ENCODE results near the gene LAMB1. TPM values are rescaled to one million over a fixed set of nuclear protein-coding genes. Genes with fewer than 3 reads are reported as not detected.

LAMB1 gene
- total and polyA plus RNA-seq, 2 of the 13 experiments (the other 11 are each of a cell fraction or from before 2014, with no cell fraction given), result 109 to 124 TPM

DNA sequence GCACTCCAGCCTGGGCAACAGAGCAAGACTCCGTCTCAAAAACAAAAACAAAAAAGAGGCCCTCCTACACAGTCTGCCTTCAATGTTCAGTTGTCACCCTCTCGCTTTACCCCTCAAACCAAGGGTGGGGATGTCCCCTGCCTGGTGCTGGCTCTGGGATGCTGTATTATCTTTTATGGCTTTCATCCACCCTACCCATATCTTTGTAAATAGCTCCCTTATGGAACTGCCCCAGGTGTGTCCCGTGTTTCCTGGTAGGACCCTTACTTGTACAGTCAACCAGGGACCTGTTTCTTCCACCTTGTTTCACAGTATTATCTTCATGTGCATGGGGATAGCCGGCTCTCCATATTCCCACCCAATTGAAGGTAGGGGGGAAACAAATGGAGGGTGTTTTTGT lies 15.7 kb upstream of the LAMB1 start:
- H3K27me3 ChIP-seq (ENCODE audit: control insufficient read depth in 1 of 2, insufficient read depth in 2 of 2, low read length in 2 of 2), result peaks cover 0 to 7% of the 10 kb centered on the region in 2 experiments; a peak in 3 of 5 replicates
- H3K9me3 ChIP-seq (ENCODE audit: low read length), result no peaks in the 10 kb centered on the region
- DNase-seq (ENCODE audit: low spot score), result no peak
- TF ChIP-seq NFYB (CRISPR knock-in tag; IDR thresholded peaks at IDR 0.05) (no peak), SNAPC4 (CRISPR knock-in tag; IDR thresholded peaks at IDR 0.05) (no peak), NCOA1 (CRISPR knock-in tag; IDR thresholded peaks at IDR 0.05) (no peak), RFXANK (CRISPR knock-in tag; IDR thresholded peaks at IDR 0.05) (no peak), PBX2 (CRISPR knock-in tag; IDR thresholded peaks at IDR 0.05) (no peak)
- TF ChIP-seq, protein P1, sequence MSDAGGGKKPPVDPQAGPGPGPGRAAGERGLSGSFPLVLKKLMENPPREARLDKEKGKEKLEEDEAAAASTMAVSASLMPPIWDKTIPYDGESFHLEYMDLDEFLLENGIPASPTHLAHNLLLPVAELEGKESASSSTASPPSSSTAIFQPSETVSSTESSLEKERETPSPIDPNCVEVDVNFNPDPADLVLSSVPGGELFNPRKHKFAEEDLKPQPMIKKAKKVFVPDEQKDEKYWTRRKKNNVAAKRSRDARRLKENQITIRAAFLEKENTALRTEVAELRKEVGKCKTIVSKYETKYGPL (CRISPR knock-in tag; IDR thresholded peaks at IDR 0.05), result no peak
- TF ChIP-seq, protein P2, sequence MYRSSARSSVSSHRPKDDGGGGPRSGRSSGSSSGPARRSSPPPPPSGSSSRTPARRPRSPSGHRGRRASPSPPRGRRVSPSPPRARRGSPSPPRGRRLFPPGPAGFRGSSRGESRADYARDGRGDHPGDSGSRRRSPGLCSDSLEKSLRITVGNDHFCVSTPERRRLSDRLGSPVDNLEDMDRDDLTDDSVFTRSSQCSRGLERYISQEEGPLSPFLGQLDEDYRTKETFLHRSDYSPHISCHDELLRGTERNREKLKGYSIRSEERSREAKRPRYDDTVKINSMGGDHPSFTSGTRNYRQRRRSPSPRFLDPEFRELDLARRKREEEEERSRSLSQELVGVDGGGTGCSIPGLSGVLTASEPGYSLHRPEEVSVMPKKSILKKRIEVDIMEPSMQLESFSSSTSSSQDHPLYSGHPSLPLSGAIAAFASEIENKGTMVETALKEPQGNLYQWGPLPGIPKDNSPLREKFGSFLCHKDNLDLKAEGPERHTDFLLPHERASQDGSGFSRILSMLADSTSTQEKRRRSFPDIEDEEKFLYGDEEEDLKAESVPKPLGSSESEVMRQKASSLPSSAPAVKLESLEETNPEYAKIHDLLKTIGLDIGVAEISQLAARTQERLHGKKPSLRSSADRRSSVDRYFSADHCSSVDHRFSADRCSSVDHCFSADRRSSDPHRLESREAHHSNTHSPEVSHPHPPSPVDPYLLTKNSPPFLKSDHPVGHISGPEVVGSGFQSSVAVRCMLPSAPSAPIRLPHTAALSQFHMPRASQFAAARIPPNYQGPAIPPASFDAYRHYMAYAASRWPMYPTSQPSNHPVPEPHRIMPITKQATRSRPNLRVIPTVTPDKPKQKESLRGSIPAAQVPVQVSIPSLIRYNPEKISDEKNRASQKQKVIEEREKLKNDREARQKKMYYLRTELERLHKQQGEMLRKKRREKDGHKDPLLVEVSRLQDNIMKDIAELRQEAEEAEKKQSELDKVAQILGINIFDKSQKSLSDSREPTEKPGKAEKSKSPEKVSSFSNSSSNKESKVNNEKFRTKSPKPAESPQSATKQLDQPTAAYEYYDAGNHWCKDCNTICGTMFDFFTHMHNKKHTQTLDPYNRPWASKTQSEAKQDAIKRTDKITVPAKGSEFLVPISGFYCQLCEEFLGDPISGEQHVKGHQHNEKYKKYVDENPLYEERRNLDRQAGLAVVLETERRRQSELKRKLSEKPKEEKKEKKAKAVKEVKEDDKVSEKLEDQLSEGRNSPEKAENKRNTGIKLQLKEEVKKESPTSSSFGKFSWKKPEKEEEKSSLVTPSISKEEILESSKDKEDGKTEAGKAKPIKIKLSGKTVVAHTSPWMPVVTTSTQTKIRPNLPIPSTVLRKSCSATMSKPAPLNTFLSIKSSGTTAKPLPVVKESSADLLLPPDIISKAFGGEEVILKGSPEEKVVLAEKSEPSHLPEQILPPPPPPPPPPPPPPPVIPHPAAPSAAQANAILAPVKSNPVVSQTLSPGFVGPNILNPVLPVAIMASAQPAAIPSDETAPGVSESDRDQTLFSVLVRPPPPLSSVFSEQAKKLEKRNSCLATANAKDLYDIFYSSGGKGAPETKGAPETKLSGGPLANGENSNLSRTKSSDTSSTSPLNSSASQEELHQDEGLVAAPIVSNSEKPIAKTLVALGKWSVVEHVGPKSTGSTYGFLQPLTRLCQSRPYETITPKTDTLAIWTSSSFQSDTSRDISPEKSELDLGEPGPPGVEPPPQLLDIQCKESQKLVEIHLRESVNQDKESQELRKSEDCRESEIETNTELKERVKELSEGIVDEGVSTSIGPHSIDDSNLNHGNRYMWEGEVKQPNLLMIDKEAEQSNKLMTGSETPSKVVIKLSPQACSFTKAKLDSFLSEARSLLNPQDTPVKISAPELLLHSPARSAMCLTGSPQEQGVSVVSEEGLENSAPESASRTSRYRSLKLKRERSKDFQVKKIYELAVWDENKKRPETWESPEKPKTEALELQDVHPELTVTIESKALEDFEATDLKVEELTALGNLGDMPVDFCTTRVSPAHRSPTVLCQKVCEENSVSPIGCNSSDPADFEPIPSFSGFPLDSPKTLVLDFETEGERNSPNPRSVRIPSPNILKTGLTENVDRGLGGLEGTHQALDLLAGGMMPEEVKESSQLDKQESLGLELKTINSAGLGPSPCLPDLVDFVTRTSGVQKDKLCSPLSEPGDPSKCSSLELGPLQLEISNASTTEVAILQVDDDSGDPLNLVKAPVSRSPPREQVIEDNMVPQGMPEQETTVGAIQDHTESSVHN (CRISPR knock-in tag; IDR thresholded peaks at IDR 0.05), result no peak
- no peak for ATAC-seq
- no peak overlapping the region for H3K9ac ChIP-seq (ENCODE audit: insufficient read depth, low read depth, low read length)
- H3K27ac ChIP-seq (ENCODE audit: extremely low read length, insufficient read depth, low read length), result no peak overlapping the region
- FAIRE-seq, result no peak
- 78% methylated on average over 4 of the region's 4 CpGs for WGBS (ENCODE audit: low lambda C conversion rate)
- H3K4me1 ChIP-seq (ENCODE audit: insufficient read depth, low read length), result peaks cover 52% of the 10 kb centered on the region
- H3K4me3 ChIP-seq (replicated peaks in 1 of 3; ENCODE audit: insufficient read depth in 1 of 3, low read depth in 2 of 3, low read length in 3 of 3), result no peak overlapping the region
- H2AFZ ChIP-seq (ENCODE audit: low read length), result no peak overlapping the region
- ChIA-PET POLR2A (no interaction called here), CTCF (ENCODE audit: low intra/inter-chr PET ratio, low total read pairs) (no interaction called here)
- H3K79me2 ChIP-seq (ENCODE audit: insufficient read depth, low read length), result no peaks in the 10 kb centered on the region
- no peak overlapping the region for H3K4me2 ChIP-seq (ENCODE audit: low read depth, low read length)
- in situ Hi-C loops (cut with HindIII; ENCODE audit: extremely low pct_ligation_motif_present, low pct_unique_long_range_greater_than_20kb), result no loop called here
- H4K20me1 ChIP-seq (ENCODE audit: insufficient read depth, low read length), result no peaks in the 10 kb centered on the region
- no TSS peak for BruUV-seq (replicated peaks)
- H3K36me3 ChIP-seq (replicated peaks in 1 of 2; ENCODE audit: control insufficient read depth in 1 of 2, insufficient read depth in 2 of 2, low read length in 2 of 2), result no peaks in the 10 kb centered on the region
- intact Hi-C loops (cut with micrococcal nuclease; ENCODE audit: unreplicated experiment), result loop anchor here (5.0 to 10.0 kb wide), 2 partner anchors 126 to 274 kb away; partner anchors contain the start of genes CBLL1 and DLD

All from HepG2 (cell line).